HG03060 (cell line): ENCODE data around the gene EPOP.

ENCODE experiments used
- ATAC-seq: cut with Tn5 transposase; IDR thresholded peaks from one replicate; pipeline ENCODE4 v1.9.1; 2021; ENCODE audit warnings: low read depth, moderate number of reproducible peaks; ENCODE audit not compliant: unreplicated experiment

Gene EPOP

GRCh38 chr17:38676706-38677504, 2.1 kb upstream of the EPOP start:
- ATAC-seq: no peak

- no peak for ATAC-seq
Measured at GRCh38 chr17:38674014-38674748, 576 bp downstream of the EPOP start.

- ATAC-seq: no peak
Measured at GRCh38 chr17:38673707-38674013, 1.1 kb downstream of the EPOP start.

GRCh38 chr17:38672788-38673706, 1.7 kb downstream of the EPOP start:
- ATAC-seq: no peak

GRCh38 chr17:38671939-38672720, 2.6 kb downstream of the EPOP start:
- ATAC-seq: no peak

- no peak for ATAC-seq
Measured at GRCh38 chr17:38669520-38669919, 5.2 kb downstream of the EPOP start.

DNA sequence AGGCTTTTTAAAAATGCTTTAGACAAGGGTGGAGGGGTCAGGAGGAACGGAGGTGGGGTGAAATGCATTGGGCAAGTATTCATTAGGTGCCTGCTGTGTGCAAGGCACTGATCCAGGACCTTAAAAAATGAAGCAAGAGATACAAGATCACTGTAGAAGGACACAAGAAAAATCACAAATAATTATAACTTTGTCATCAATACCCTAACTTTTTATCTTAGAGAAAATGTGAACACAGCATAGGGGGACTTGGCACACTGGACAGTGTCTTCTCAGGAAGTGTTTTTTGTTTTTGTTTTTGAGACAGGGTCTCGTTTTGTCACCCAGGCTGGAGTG, 7.0 kb downstream of the EPOP start:
- no peak for ATAC-seq

DNA sequence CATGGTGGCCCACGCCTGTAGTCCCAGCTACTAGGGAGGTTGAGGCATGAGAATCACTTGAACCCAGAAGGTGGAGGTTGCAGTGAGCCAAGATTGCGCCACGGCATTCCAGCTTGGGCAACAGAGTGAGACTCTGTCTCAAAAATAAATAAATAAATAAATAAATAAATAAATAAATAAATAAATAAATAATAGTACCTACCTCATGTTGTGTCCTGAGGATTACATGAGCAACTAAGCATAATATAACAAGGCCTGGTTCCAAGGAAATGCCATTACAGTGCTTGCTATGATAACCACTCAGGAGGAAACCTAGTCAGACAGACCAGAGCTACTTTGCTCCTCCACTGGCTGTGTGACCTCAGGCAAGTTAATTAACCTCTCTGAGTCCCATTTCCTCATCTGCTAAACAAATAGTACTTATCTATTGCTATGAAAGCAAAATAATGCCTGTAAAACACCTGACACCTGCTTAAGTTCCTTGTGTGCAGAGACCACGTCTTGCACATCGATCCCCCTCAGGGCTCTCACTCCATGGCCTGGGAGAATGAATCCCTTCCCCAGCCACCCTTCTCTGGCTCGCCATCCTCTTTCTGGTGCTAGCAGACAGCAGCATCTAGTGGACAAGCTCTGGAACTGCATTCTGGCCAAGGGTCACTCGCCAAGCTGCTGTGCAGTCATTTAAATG, 7.5 kb downstream of the EPOP start:
- no peak for ATAC-seq

GRCh38 chr17:38663964-38664644, 10.7 kb downstream of the EPOP start:
- no peak for ATAC-seq

DNA sequence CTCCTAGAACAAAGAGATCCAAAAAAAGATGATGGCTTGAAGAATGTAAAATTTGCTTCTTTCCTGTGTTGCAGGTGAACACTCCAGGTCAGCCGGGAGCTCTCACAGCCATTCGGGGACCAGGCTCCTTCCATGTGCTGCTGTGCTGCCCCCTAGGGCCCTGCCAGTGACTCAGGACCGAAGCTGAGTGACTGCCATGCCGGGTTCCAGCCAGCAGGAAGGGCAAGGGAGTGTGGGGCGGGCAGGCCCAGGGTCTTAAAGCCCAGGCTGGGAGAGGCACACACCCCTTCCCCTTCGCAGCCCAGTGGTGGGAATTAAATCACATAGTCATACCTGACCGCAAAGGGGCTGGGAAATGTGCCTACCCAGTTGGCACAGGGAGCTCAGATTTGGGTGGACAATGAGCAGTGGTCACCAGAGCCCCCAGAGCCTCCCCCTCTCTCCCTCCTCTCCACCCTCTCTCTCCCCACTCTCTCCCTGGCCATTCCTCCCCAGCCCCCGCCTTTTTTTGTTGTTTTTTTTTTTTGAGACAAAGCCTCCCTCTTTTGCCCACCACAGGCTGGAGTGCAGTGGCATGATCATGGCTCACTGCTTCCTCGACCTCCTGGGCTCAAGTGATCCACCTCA, 11.5 kb downstream of the EPOP start:
- ATAC-seq: no peak

DNA sequence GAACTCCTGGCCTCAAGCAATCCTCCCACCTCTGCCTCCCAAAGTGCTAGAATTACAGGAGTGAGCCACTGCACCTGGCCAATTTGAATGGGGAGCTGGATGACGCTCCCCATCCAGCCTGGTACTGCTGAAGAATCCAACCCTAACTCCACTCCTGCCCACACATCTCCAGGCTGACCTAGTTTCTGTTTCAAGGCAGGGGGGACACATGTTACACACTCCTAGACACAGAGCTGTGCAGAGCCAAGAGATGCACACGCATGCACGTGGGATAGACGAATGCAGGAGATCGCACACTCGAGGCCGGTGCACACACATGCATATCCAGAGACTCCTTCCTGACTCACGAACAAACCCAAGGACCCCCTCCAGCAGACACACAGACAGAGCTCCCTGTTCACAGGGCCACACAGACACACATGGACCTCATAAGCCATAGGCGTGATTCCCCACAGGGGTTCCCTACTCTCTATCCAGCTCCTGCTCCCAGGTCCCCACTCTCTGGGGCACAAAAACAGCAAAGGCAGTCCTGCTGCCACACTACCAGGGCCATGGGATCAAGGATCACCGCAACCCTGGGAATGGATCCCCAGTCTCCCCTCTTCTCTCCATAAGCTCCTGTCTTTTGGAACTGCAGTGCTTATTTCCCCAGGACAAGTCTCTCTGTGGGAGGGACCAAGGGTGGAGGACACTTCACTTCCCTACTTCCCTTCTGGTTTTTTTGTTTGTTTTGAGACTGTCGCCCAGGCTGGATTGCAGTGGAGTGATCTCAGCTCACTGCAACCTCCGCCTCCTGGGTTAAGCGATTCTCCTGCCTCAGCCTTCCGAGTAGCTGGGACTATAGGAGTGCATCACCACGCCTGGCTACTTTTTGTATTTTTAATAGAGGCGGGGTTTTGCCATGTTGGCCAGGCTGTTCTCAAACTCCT, 14.4 kb downstream of the EPOP start:
- ATAC-seq: no peak

- no peak for ATAC-seq
Measured at GRCh38 chr17:38659415-38659814, 15.3 kb downstream of the EPOP start.

DNA sequence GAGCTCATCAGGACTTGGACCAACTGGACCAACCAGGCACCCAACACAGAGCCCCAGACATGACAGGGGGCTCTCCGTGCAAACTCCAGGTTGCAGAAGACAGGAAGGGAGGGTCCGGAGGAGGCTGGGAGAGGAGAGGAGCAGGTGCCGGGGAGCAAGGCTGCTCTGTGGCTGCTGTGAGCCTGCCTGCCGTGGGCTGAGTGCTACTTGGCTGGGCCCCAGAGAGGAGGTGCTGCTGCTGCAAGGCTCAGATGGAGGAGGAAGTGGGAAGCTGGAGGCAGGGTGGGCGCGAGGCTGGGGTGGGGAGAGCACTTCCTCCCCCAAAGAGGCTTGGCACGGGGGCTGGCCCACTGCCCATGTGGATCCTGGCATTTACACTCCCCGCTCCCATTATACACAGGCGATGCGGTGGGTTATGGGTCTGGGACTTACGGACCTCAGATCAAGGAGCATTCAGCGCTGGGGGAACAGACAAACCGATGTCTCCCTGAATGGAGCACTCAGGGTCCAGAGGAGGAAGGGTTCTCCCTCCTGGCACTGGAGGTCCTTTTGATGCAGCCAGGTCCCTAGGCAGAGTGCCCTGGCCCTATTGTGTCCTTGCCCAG, 15.9 kb downstream of the EPOP start:
- ATAC-seq: no peak

DNA sequence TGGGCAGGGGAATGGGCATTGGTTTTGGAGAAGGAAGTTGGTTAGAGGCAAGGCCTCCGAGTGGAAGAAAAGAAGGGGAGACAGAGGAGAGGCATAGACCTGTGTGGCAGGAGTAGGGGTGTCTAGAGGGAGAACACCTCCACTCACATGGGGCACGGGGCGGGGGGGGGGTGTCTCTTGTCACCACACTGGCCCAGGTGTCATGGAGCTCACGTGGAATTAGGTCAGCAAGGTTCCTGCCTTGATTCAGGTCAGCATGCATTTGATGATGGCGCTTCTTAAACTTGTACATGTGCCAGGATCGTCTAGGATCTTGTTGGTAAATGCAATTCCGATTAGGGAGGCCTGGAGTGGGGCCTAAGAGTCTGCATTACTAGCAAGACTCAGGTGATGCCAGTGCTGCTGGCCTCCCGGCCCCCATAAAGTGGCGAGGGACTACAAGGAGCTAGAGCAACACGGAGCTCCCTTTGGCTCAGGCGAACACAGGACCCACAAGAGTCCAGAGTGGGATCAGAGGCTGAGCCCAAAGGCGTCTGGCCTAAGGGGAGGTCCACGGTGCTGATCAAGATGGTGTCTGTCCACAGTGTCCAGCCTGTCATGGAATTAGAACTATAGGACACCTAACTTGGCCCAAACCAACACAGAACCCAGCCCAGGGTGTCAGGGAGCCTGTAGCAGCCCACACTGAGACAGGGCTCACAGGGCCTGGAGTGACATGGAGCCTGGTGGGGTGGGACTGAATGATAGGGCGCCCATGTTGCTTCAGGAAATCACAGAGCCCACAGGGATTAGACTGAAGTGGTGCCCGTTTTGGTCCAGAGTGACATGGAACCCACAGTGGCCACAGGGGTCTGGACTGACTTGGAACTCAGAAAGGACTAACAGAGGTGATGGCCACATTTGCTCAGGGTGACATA, 16.7 kb downstream of the EPOP start:
- no peak for ATAC-seq

DNA sequence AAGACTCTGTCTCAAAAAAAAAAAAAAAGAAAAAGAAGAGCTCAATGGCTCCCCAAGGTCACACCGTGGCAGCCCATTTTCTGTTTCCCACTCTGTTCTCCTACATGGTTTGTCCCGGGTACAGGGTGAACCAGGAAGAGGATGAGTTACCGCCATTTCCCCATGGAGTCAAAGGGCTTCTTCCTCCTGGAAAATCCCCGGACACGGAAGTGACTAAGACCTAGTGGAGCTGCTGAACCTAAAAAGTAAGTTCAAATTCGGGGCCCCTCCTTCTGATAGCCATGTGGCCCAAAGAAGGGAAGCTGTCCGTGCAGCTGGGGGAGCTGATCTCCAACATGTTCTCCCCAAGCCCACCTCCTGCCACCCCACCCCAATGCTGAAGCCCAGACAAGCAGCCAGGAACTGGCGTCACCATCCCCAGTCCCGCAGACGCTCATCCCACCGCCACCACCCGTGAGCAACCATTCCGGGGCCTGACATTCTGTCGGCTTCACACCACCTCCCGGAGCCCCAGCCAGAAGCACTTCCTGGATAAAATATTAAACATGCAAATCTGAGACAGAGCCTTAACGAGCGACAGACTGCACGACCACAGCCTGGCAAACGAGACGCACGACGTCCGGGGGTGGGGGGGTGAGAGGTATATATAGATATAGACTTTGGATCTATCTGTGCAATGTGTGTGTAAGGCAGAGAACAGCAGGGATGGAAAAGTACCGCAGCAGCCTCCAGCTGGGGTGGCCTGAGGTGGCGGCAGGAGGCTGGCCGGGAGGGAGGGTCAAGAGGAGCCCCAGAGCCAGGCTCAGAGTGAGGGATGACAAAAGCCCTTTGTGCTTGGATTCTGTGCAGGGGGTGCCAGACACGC, 17.6 kb downstream of the EPOP start:
- no peak for ATAC-seq
